Measurements from ENCODE around the gene ZFP1. TPM values are rescaled to one million over a fixed set of nuclear protein-coding genes. Genes with fewer than 3 reads are reported as not detected.

ZFP1 gene
- total and polyA plus RNA-seq, 2 of the 4 experiments (the other 2 are of a cell fraction): 3.8 to 16.0 TPM

DNA sequence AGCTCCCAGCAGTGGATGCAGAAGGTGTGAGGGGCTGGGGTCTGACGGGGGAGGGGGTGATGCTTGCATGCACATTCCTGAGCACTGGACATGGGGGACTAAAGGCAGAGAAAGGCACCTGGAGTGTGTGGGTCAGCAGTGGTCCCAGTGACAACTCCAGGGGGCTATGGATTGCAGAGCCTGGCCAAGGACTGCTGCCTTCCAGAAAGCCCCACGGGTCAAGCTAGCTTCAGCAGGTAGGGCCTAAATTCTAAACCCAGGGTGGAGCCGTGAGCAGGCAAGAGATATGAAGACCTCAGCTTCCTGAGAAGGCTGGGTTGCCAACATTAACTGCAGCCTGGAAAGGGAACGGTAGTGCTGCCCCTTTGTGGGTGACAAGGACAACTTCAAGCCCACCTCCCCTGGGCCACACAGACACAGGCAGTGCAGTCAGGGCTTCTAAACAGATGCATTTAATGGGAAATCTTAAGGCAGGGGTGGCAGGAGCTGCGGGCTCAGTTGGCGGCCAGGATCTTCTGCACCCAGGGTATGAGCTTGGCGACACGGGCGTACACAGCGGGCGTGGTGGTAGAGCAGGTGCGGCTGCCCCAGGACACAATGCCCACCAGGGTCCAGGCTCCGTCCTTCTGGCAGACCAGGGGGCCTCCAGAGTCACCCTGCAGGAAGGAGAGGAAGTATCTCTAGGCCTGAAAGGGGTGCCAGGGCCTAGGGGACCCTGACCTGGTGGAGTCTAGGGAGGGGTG lies 55.5 kb downstream of the ZFP1 start:
- H3K9ac ChIP-seq (ENCODE audit: low read depth, low read length): no peak overlapping the region
- TF ChIP-seq RFX5 (IDR thresholded peaks at IDR 0.05; ENCODE audit: low read depth, low read length): no peak
- TF ChIP-seq CEBPB (IDR thresholded peaks at IDR 0.05; ENCODE audit: low read depth, low read length): no peak
- no peak for TF ChIP-seq MXI1 (IDR thresholded peaks at IDR 0.05; ENCODE audit: borderline replicate concordance, low read depth, low read length)
- TF ChIP-seq RCOR1 (IDR thresholded peaks at IDR 0.05; ENCODE audit: insufficient replicate concordance, low read length): no peak
- TF ChIP-seq MAFK (IDR thresholded peaks at IDR 0.05; ENCODE audit: low read depth, low read length): no peak
- no peak for TF ChIP-seq BHLHE40 (IDR thresholded peaks at IDR 0.05; ENCODE audit: low read depth, low read length)
- no peak for TF ChIP-seq SMC3 (IDR thresholded peaks at IDR 0.05; ENCODE audit: low read depth, low read length)
- no peak for TF ChIP-seq NFE2L2 (IDR thresholded peaks at IDR 0.05; ENCODE audit: low read depth, low read length)
- TF ChIP-seq, protein P1, sequence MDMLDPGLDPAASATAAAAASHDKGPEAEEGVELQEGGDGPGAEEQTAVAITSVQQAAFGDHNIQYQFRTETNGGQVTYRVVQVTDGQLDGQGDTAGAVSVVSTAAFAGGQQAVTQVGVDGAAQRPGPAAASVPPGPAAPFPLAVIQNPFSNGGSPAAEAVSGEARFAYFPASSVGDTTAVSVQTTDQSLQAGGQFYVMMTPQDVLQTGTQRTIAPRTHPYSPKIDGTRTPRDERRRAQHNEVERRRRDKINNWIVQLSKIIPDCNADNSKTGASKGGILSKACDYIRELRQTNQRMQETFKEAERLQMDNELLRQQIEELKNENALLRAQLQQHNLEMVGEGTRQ (IDR thresholded peaks at IDR 0.05; ENCODE audit: low read depth, low read length): no peak
- no peak for TF ChIP-seq MAZ (IDR thresholded peaks at IDR 0.05; ENCODE audit: borderline replicate concordance, low read depth, low read length)
- no peaks in the 10 kb centered on the region for H3K36me3 ChIP-seq (ENCODE audit: control insufficient read depth, insufficient read depth, low read length)
- H3K4me1 ChIP-seq (ENCODE audit: control insufficient read depth, insufficient read depth, low read length): no peaks in the 10 kb centered on the region
- H2AK5ac ChIP-seq (ENCODE audit: low read depth, low read length): no peak overlapping the region
- no peak overlapping the region for H3K4me2 ChIP-seq (ENCODE audit: low read depth, low read length)
- no TSS peak for BruUV-seq (replicated peaks)
- DNase-seq (no peak), ATAC-seq (ENCODE audit: low read depth) (no peak)
- H3K56ac ChIP-seq (ENCODE audit: extremely low read depth, insufficient read depth, low read length): no peak overlapping the region
- H2BK5ac ChIP-seq (ENCODE audit: low read depth, low read length, poor library complexity, severe bottlenecking): no peak overlapping the region
- H4K91ac ChIP-seq (ENCODE audit: insufficient read depth, low read depth, low read length): no peak overlapping the region
- H2AK9ac ChIP-seq (replicated peaks; ENCODE audit: low read depth, low read length, poor library complexity): no peak overlapping the region
- no peaks in the 10 kb centered on the region for H3K27me3 ChIP-seq (ENCODE audit: control insufficient read depth, insufficient read depth, low read length)
- H3K27ac ChIP-seq (ENCODE audit: insufficient read depth, low read length): no peak overlapping the region
- H2BK120ac ChIP-seq (ENCODE audit: low read depth, low read length): no peak overlapping the region
- H3K18ac ChIP-seq (ENCODE audit: low read depth, low read length): no peak overlapping the region
- ChIA-PET CTCF (no interaction called here), POLR2A (ENCODE audit: unreplicated experiment) (no interaction called here)
- intact Hi-C loops (cut with micrococcal nuclease): no loop called here
- no peak overlapping the region for H2BK15ac ChIP-seq (ENCODE audit: low read depth, low read length)
- H3K4me3 ChIP-seq (ENCODE audit: insufficient read depth, low read depth, low read length): no peak overlapping the region
- no peaks in the 10 kb centered on the region for H3K79me1 ChIP-seq (ENCODE audit: low read depth in 1 of 2, low read length in 2 of 2)
- H2AFZ ChIP-seq (replicated peaks; ENCODE audit: low read length, poor library complexity): peak overlapping the region; percentile 51
- WGBS, 2 experiments (ENCODE audit: extremely low coverage in 2 of 2, insufficient read length in 1 of 2): 87% methylated on average over 9 of the region's 13 CpGs; no CpG with 5 or more reads in 1 of the 2 experiments
- no peak overlapping the region for H4K8ac ChIP-seq (ENCODE audit: low read depth in 2 of 2, low read length in 2 of 2)
- in situ Hi-C loops (cut with MboI; ENCODE audit: low sequenced_read_pairs): loop anchor here (25.0 kb wide), 2 partner anchors 383 to 558 kb away; no protein-coding TSS in a partner anchor
- H4K20me1 ChIP-seq (ENCODE audit: insufficient read depth, low read length): no peaks in the 10 kb centered on the region
- no peak overlapping the region for H3K23ac ChIP-seq (ENCODE audit: low read depth, low read length)
- H4K5ac ChIP-seq (ENCODE audit: low read depth, low read length): no peak overlapping the region
- no peak overlapping the region for H3K4ac ChIP-seq (ENCODE audit: low read depth, low read length)
- no peak overlapping the region for H2BK20ac ChIP-seq (ENCODE audit: low read depth, low read length)
- H3K9me3 ChIP-seq (ENCODE audit: control insufficient read depth, insufficient read depth, low read length): no peaks in the 10 kb centered on the region
- H3K14ac ChIP-seq (replicated peaks; ENCODE audit: low read depth, low read length): no peak overlapping the region
- no peaks in the 10 kb centered on the region for H3K9me1 ChIP-seq (ENCODE audit: insufficient read depth, low read length)
- dilution Hi-C loops (cut with HindIII; ENCODE audit: low sequenced_read_pairs, unreplicated experiment): no loop called here

Data from IMR-90 (cell line).